K562 (cell line): Measurements from ENCODE around the gene SNUPN. TPM values are rescaled to one million over a fixed set of nuclear protein-coding genes. Genes with fewer than 3 reads are reported as not detected.

Experiments used
- DIDO1 ChIP-seq: fragments of 450-650 bp; IDR thresholded peaks from 2 replicates; pipeline ENCODE4 v1.6.1; 2016; ENCODE audit warnings: low read depth, missing biosample characterization, missing genetic modification characterization
- DNMT1 ChIP-seq: fragments of 450-650 bp; IDR thresholded peaks from 2 replicates; pipeline ENCODE4 v1.6.1; 2016; ENCODE audit warnings: antibody characterized with exemption, mild to moderate bottlenecking
- ETV6 ChIP-seq, 3 experiments: fragments of 150-350 bp in 1 of 3; sonication (generic) in 1 of 3; formaldehyde crosslinking in 1 of 3; IDR thresholded peaks; 2 replicates each; pipeline versions ENCODE4 v1.6.1 to v1.8.0; 2014 to 2022; ENCODE audit warnings: borderline replicate concordance in 2 of 3, low read depth in 2 of 3, antibody characterized with exemption in 1 of 3, low read length in 1 of 3, mild to moderate bottlenecking in 1 of 3, missing genetic modification reagents in 1 of 3
- MYBL2 ChIP-seq, 2 experiments: fragments of 450-650 bp in 1 of 2; sonication (generic) in 1 of 2; formaldehyde crosslinking in 1 of 2; IDR thresholded peaks; 2 replicates each; pipeline versions ENCODE4 v1.6.1 to v1.8.1; 2017 to 2022; ENCODE audit warnings: borderline replicate concordance in 1 of 2, inconsistent platforms in 1 of 2, low read depth in 1 of 2, mild to moderate bottlenecking in 1 of 2, missing genetic modification reagents in 1 of 2, moderate library complexity in 1 of 2
- NFE2 ChIP-seq: IDR thresholded peaks from 2 replicates; pipeline ENCODE4 v1.6.1; 2014; ENCODE audit warnings: antibody characterized with exemption, low read depth
- NFIX ChIP-seq: fragments of 250-450 bp; sonication (Bioruptor Pico); IDR thresholded peaks from 2 replicates; pipeline ENCODE4 v1.4.0; 2020; ENCODE audit warnings: low read depth, mild to moderate bottlenecking, moderate library complexity
- NFXL1 ChIP-seq: fragments of 450-650 bp; formaldehyde crosslinking; IDR thresholded peaks from 2 replicates; pipeline ENCODE4 v1.4.0; 2021; ENCODE audit warnings: mild to moderate bottlenecking
- RBM17 ChIP-seq: fragments of 200-400 bp; formaldehyde crosslinking; IDR thresholded peaks from 2 replicates; pipeline ENCODE4 v1.6.1; 2017; ENCODE audit warnings: low read depth, mild to moderate bottlenecking, low read length, borderline replicate concordance
- RNF2 ChIP-seq: sonication (generic); IDR thresholded peaks from 2 replicates; pipeline ENCODE4 v1.6.1; 2016
- SMAD4 ChIP-seq: fragments of 250-450 bp; sonication (Bioruptor Pico); conservative IDR thresholded peaks from 2 replicates; pipeline ENCODE4 v1.8.0; 2021; ENCODE audit warnings: inconsistent platforms, mild to moderate bottlenecking, moderate library complexity
- SNRNP70 ChIP-seq: fragments of 200-400 bp; formaldehyde crosslinking; optimal IDR thresholded peaks from 2 replicates; pipeline ENCODE3; 2017; ENCODE audit warnings: low read depth, low read length
- SREBF1 ChIP-seq: fragments of 150-350 bp; IDR thresholded peaks from 2 replicates; pipeline ENCODE4 v1.6.1; 2014; ENCODE audit warnings: antibody characterized with exemption, low read depth, low read length, borderline replicate concordance
- TCF7L2 ChIP-seq: fragments of 150-350 bp; IDR thresholded peaks from 2 replicates; pipeline ENCODE4 v1.6.1; 2016; ENCODE audit warnings: low read depth, mild to moderate bottlenecking, low read length, moderate library complexity
- WHSC1 ChIP-seq: IDR thresholded peaks from one replicate; pipeline ENCODE4 v1.6.1; 2012; ENCODE audit warnings: low read length, control low read depth, inconsistent platforms
- ZFP36 ChIP-seq: fragments of 150-350 bp; IDR thresholded peaks from 2 replicates; pipeline ENCODE4 v1.6.1; 2018; ENCODE audit warnings: low read length, low read depth; ENCODE audit not compliant: partially characterized antibody
- ZNF184 ChIP-seq: sonication (generic); formaldehyde crosslinking; IDR thresholded peaks from 2 replicates; pipeline ENCODE4 v1.5.0; 2020; ENCODE audit warnings: missing genetic modification reagents
- ZNF217 ChIP-seq: sonication (generic); formaldehyde crosslinking; IDR thresholded peaks from 2 replicates; pipeline ENCODE4 v1.8.0; 2022; ENCODE audit warnings: mild to moderate bottlenecking, missing genetic modification reagents
- ZNF3 ChIP-seq: fragments of 250-450 bp; sonication (Bioruptor Pico); IDR thresholded peaks from 2 replicates; pipeline ENCODE4 v1.5.0; 2021; ENCODE audit warnings: mild to moderate bottlenecking, moderate library complexity
- ZNF324 ChIP-seq: fragments of 250-450 bp; sonication (Bioruptor Pico); IDR thresholded peaks from 2 replicates; pipeline ENCODE4 v1.4.0; 2020; ENCODE audit warnings: mild to moderate bottlenecking
- ZNF589 ChIP-seq: fragments of 200-800 bp; sonication (Bioruptor generic); IDR thresholded peaks from 2 replicates; pipeline ENCODE4 v1.6.1; 2016; ENCODE audit warnings: low read depth, missing genetic modification characterization, missing compliant biosample characterization
- polyA plus RNA-seq, 8 experiments: library from polyadenylated mRNA; depleted of rRNA in 4 of 8; stranded (reverse) in 5 of 8; unstranded in 3 of 8; fragments of >200 nt; fragmentation: Nextera tagmentation in 2 of 8; fragmentation: Illumina TruSeq in 1 of 8; extraction: Ambion mirVana in 2 of 8; extraction: Trizol in 1 of 8; gene quantifications; 2 replicates each; pipeline versions ENCODE4 v1.2.1 to v1.2.3, GENCODE V29; 2011 to 2014; ENCODE audit warnings: inconsistent platforms in 1 of 8, missing spikeins in 1 of 8
- total RNA-seq, 7 experiments: library from RNA; depleted of rRNA in 6 of 7; stranded (reverse); fragments of >200 nt in 6 of 7; fragmentation: Illumina TruSeq in 2 of 7; extraction: Trizol in 2 of 7; gene quantifications; 2 replicates each; pipeline versions ENCODE4 v1.2.1 to v1.2.3, GENCODE V29; 2011 to 2021; ENCODE audit warnings: low replicate concordance in 1 of 7
- TF ChIP-seq, protein P1 (sequence below): fragments of 250-450 bp; sonication (Bioruptor Pico); IDR thresholded peaks from 2 replicates; pipeline ENCODE4 v1.8.0; 2022; ENCODE audit warnings: inconsistent platforms, mild to moderate bottlenecking, moderate library complexity, borderline replicate concordance
- TF ChIP-seq, protein P2 (sequence below): fragments of 250-450 bp; sonication (Bioruptor Pico); IDR thresholded peaks from 2 replicates; pipeline ENCODE4 v1.5.0; 2021
- TF ChIP-seq, protein P3 (sequence below), 3 experiments: fragments of 200-800 bp in 1 of 3; sonication (Bioruptor generic) in 1 of 3; sonication (generic) in 1 of 3; formaldehyde crosslinking in 1 of 3; IDR thresholded peaks; 2 replicates each; pipeline versions ENCODE4 v1.6.1 to v1.8.0; 2016 to 2022; ENCODE audit warnings: mild to moderate bottlenecking in 2 of 3, missing compliant biosample characterization in 2 of 3, missing genetic modification characterization in 2 of 3, missing genetic modification reagents in 1 of 3
- TF ChIP-seq, protein P4 (sequence below): sonication (generic); formaldehyde crosslinking; IDR thresholded peaks from 2 replicates; pipeline ENCODE4 v1.8.0; 2022; ENCODE audit warnings: missing genetic modification reagents, mild to moderate bottlenecking, borderline replicate concordance

Gene SNUPN
- total and polyA plus RNA-seq, 9 of the 15 experiments (the other 6 are each of a cell fraction or from before 2014, with no cell fraction given): 32.2 to 78.3 (median 40.0) TPM

DNA sequence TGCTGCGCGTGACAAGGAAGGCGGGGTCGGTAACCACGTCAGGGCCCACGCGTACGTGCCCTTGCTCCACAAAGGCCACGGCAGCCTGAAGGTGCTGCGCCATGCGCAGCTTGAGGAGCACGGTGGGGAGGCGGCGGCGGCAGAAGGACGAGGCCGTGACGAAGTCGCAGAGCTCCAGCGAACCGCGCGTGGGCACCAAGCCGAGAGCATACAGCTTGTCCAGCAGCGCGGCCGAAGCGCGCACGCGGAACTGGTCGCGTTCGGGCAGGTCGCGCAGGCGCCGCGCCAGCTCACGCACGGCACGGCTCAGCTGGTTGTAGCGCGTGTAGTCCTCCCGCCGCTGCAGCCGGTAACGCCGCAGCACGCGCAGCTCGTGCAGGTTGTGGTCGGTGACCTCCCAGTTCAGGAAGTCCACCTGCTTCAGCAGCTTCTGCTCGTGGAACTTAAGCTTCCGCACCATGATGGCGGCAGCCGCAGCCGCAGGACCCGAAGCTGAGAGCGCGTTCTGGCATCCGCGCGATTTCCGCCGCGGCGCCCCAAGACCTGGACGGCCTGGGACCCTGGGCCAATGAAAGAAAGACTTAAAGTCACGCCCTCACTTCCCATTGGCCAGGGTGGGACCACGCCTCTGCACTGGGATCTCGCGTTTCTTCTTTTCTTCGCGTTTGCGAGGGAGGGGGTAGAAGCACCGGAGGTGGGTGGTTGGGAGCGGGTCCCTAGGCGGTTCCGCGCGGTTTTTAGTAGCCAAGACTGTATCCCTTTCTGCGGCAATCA lies 14.4 kb upstream of the SNUPN start, which contains the start of gene IMP3 (continued):
- TF ChIP-seq ETV6 (IDR thresholded peaks at IDR 0.05; ENCODE audit: borderline replicate concordance in 1 of 2, low read depth in 2 of 2, low read length in 1 of 2) (no peak; a peak in 1 of 4 replicates), ETV6 (CRISPR knock-in tag; IDR thresholded peaks at IDR 0.05; ENCODE audit: borderline replicate concordance) (0 out of 2 replicates have a peak, but pooled peaks have one; percentile 19), DNMT1 (no peak), ZNF217 (CRISPR knock-in tag) (no peak), ZNF184 (CRISPR knock-in tag) (no peak), ZNF589 (no peak), ZFP36 (no peak), SREBF1 (no peak), DIDO1 (no peak), SMAD4 (CRISPR knock-in tag) (no peak), MYBL2 (IDR thresholded peaks at IDR 0.05; ENCODE audit: low read depth) (no peak), MYBL2 (CRISPR knock-in tag; IDR thresholded peaks at IDR 0.05; ENCODE audit: borderline replicate concordance) (no peak), ZNF3 (CRISPR knock-in tag) (no peak), SNRNP70 (no peak), NFIX (CRISPR knock-in tag) (no peak), WHSC1 (no peak), RBM17 (no peak), RNF2 (peak; percentile 77), NFXL1 (CRISPR knock-in tag) (no peak), TCF7L2 (no peak), ZNF324 (no peak), NFE2 (no peak)
- TF ChIP-seq, protein P1, sequence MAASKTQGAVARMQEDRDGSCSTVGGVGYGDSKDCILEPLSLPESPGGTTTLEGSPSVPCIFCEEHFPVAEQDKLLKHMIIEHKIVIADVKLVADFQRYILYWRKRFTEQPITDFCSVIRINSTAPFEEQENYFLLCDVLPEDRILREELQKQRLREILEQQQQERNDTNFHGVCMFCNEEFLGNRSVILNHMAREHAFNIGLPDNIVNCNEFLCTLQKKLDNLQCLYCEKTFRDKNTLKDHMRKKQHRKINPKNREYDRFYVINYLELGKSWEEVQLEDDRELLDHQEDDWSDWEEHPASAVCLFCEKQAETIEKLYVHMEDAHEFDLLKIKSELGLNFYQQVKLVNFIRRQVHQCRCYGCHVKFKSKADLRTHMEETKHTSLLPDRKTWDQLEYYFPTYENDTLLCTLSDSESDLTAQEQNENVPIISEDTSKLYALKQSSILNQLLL: no peak
- TF ChIP-seq, protein P2, sequence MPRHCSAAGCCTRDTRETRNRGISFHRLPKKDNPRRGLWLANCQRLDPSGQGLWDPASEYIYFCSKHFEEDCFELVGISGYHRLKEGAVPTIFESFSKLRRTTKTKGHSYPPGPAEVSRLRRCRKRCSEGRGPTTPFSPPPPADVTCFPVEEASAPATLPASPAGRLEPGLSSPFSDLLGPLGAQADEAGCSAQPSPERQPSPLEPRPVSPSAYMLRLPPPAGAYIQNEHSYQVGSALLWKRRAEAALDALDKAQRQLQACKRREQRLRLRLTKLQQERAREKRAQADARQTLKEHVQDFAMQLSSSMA (CRISPR knock-in tag): no peak
- TF ChIP-seq, protein P3, sequence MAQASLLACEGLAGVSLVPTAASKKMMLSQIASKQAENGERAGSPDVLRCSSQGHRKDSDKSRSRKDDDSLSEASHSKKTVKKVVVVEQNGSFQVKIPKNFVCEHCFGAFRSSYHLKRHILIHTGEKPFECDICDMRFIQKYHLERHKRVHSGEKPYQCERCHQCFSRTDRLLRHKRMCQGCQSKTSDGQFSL (CRISPR knock-in tag; IDR thresholded peaks at IDR 0.05): 0 out of 2 replicates have a peak, but pooled peaks have one; percentile 54
- TF ChIP-seq, protein P3 (tag; IDR thresholded peaks at IDR 0.05): no peak
- TF ChIP-seq, protein P4, sequence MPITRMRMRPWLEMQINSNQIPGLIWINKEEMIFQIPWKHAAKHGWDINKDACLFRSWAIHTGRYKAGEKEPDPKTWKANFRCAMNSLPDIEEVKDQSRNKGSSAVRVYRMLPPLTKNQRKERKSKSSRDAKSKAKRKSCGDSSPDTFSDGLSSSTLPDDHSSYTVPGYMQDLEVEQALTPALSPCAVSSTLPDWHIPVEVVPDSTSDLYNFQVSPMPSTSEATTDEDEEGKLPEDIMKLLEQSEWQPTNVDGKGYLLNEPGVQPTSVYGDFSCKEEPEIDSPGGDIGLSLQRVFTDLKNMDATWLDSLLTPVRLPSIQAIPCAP (CRISPR knock-in tag): no peak
